ENCODE results near the gene GRID2. TPM values are rescaled to one million over a fixed set of nuclear protein-coding genes. Genes with fewer than 3 reads are reported as not detected.

GRID2 gene
- total and polyA plus RNA-seq, 4 donors, result under 0.01 to 0.02 TPM; not detected in 2

DNA sequence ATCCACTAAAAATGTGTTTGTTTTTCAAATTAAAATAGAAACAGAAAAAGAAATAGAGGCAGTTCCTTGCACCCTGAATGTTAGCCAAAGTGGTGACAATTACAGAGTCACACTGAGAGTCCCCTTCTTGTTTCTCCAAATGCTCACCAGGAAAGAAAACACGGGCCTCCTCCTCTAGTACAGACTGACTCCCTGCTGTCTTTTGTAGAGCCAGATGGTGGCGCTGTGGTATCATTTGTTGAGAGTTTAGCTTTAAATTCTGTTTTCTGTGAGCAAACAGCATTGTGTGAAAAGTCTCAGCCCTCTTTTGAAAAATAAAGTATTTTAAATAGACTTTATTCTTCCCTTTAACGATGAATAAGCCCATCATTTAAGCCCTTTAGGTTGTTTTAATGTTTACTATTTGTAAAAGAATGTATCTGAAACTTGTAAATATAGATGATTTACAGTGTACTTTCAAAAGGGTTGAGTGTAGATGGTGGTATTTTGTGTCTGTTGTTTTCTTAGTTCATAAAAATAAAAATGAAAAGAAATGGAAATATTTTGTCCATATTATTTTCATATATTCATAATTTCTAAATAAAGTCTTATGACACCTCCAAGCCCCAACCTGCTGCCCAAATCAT is 1487.9 kb downstream of the GRID2 start:
- TF ChIP-seq, protein P1, sequence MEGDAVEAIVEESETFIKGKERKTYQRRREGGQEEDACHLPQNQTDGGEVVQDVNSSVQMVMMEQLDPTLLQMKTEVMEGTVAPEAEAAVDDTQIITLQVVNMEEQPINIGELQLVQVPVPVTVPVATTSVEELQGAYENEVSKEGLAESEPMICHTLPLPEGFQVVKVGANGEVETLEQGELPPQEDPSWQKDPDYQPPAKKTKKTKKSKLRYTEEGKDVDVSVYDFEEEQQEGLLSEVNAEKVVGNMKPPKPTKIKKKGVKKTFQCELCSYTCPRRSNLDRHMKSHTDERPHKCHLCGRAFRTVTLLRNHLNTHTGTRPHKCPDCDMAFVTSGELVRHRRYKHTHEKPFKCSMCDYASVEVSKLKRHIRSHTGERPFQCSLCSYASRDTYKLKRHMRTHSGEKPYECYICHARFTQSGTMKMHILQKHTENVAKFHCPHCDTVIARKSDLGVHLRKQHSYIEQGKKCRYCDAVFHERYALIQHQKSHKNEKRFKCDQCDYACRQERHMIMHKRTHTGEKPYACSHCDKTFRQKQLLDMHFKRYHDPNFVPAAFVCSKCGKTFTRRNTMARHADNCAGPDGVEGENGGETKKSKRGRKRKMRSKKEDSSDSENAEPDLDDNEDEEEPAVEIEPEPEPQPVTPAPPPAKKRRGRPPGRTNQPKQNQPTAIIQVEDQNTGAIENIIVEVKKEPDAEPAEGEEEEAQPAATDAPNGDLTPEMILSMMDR (IDR thresholded peaks at IDR 0.05; ENCODE audit: low read depth, low read length, missing input control), result peak; percentile 74
- TF ChIP-seq, protein P2, sequence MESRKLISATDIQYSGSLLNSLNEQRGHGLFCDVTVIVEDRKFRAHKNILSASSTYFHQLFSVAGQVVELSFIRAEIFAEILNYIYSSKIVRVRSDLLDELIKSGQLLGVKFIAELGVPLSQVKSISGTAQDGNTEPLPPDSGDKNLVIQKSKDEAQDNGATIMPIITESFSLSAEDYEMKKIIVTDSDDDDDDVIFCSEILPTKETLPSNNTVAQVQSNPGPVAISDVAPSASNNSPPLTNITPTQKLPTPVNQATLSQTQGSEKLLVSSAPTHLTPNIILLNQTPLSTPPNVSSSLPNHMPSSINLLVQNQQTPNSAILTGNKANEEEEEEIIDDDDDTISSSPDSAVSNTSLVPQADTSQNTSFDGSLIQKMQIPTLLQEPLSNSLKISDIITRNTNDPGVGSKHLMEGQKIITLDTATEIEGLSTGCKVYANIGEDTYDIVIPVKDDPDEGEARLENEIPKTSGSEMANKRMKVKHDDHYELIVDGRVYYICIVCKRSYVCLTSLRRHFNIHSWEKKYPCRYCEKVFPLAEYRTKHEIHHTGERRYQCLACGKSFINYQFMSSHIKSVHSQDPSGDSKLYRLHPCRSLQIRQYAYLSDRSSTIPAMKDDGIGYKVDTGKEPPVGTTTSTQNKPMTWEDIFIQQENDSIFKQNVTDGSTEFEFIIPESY (IDR thresholded peaks at IDR 0.05), result no peak
- TF ChIP-seq, protein P3, sequence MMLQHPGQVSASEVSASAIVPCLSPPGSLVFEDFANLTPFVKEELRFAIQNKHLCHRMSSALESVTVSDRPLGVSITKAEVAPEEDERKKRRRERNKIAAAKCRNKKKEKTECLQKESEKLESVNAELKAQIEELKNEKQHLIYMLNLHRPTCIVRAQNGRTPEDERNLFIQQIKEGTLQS (IDR thresholded peaks at IDR 0.05), result no peak
- peak; percentile 84 to 87 for TF ChIP-seq RAD21 (IDR thresholded peaks at IDR 0.05)
- Histone ChIP-seq H3K9ac (ENCODE audit: low read depth in 1 of 2, low read length in 2 of 2) (no peak overlapping the region), H3K36me3 (ENCODE audit: control insufficient read depth in 4 of 4, insufficient read depth in 3 of 4, low read depth in 1 of 4, low read length in 3 of 4) (no peaks in the 10 kb centered on the region), H3K27ac (ENCODE audit: low read depth in 1 of 2, low read length in 2 of 2) (no peak overlapping the region), H3K9me3 (ENCODE audit: control insufficient read depth in 4 of 4, low read length in 3 of 4) (no peaks in the 10 kb centered on the region), H3K4me3 (ENCODE audit: low read depth in 1 of 3, low read length in 3 of 3) (no peak overlapping the region), H3K27me3 (ENCODE audit: control insufficient read depth in 4 of 4, insufficient read depth in 4 of 4, low read length in 3 of 4) (peaks cover 0 to 3% (median 0%) of the 10 kb centered on the region in 4 donors), H3K4me1 (ENCODE audit: control insufficient read depth in 4 of 4, insufficient read depth in 4 of 4, low read length in 3 of 4) (no peaks in the 10 kb centered on the region)
- peak; percentile 62 for DNase-seq (ENCODE audit: low spot score)
- 0% methylated on average over 3 of the region's 3 CpGs for WGBS

DNA sequence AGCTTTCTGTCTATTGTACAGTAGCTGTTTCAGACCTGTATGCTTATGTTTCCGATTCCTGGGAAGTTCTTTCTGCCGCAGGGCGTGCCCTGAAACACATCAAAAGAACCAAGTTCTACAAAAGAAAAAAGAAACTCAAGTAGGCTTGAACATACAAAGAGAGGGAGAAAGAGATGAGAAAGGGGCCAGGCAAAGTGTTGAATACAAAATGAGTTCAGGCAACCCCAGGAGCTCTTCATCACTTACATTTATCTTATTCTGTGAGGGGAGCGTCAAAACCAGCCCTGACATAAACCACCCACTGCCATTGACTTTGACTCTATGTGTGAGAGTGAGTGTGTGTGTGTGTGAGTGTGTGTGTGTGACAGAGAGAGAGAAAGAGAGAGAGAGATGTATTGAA is 1498.3 kb downstream of the GRID2 start:
- Histone ChIP-seq H3K27ac (ENCODE audit: low read depth in 1 of 2, low read length in 2 of 2) (no peak overlapping the region), H3K9ac (ENCODE audit: low read depth in 1 of 2, low read length in 2 of 2) (no peak overlapping the region), H3K9me3 (ENCODE audit: control insufficient read depth in 4 of 4, low read length in 3 of 4) (no peaks in the 10 kb centered on the region), H3K4me1 (ENCODE audit: control insufficient read depth in 4 of 4, insufficient read depth in 4 of 4, low read length in 3 of 4) (peaks cover 0 to 1% (median 0%) of the 10 kb centered on the region in 4 donors), H3K27me3 (ENCODE audit: control insufficient read depth in 4 of 4, insufficient read depth in 4 of 4, low read length in 3 of 4) (no peaks in the 10 kb centered on the region), H3K36me3 (ENCODE audit: control insufficient read depth in 4 of 4, insufficient read depth in 3 of 4, low read depth in 1 of 4, low read length in 3 of 4) (no peaks in the 10 kb centered on the region), H3K4me3 (ENCODE audit: low read depth in 1 of 3, low read length in 3 of 3) (no peak overlapping the region)
- no peak for DNase-seq (ENCODE audit: low spot score)
- 83% methylated on average over 4 of the region's 4 CpGs for WGBS
- TF ChIP-seq, protein P1 (IDR thresholded peaks at IDR 0.05; ENCODE audit: low read depth, low read length, missing input control), result no peak
- TF ChIP-seq YY1 (IDR thresholded peaks at IDR 0.05) (no peak), NR2F2 (IDR thresholded peaks at IDR 0.05) (no peak), FOXA2 (IDR thresholded peaks at IDR 0.05) (no peak), HNF4G (IDR thresholded peaks at IDR 0.05) (no peak), EGR1 (IDR thresholded peaks at IDR 0.05; ENCODE audit: low read depth in 2 of 2) (no peak), RXRA (IDR thresholded peaks at IDR 0.05) (no peak), RAD21 (IDR thresholded peaks at IDR 0.05) (no peak), TAF1 (conservative IDR thresholded peaks at IDR 0.05) (no peak), GABPA (IDR thresholded peaks at IDR 0.05 in 1 of 2, conservative IDR thresholded peaks at IDR 0.05 in 1 of 2) (no peak), SP1 (IDR thresholded peaks at IDR 0.05) (no peak), HNF4A (conservative IDR thresholded peaks at IDR 0.05) (no peak), JUND (IDR thresholded peaks at IDR 0.05) (no peak), FOXA1 (IDR thresholded peaks at IDR 0.05) (no peak)
- TF ChIP-seq, protein P3 (IDR thresholded peaks at IDR 0.05), result no peak
- TF ChIP-seq, protein P4, sequence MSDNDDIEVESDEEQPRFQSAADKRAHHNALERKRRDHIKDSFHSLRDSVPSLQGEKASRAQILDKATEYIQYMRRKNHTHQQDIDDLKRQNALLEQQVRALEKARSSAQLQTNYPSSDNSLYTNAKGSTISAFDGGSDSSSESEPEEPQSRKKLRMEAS (IDR thresholded peaks at IDR 0.05), result no peak
- TF ChIP-seq, protein P2 (IDR thresholded peaks at IDR 0.05), result no peak
- TF ChIP-seq, protein P5, sequence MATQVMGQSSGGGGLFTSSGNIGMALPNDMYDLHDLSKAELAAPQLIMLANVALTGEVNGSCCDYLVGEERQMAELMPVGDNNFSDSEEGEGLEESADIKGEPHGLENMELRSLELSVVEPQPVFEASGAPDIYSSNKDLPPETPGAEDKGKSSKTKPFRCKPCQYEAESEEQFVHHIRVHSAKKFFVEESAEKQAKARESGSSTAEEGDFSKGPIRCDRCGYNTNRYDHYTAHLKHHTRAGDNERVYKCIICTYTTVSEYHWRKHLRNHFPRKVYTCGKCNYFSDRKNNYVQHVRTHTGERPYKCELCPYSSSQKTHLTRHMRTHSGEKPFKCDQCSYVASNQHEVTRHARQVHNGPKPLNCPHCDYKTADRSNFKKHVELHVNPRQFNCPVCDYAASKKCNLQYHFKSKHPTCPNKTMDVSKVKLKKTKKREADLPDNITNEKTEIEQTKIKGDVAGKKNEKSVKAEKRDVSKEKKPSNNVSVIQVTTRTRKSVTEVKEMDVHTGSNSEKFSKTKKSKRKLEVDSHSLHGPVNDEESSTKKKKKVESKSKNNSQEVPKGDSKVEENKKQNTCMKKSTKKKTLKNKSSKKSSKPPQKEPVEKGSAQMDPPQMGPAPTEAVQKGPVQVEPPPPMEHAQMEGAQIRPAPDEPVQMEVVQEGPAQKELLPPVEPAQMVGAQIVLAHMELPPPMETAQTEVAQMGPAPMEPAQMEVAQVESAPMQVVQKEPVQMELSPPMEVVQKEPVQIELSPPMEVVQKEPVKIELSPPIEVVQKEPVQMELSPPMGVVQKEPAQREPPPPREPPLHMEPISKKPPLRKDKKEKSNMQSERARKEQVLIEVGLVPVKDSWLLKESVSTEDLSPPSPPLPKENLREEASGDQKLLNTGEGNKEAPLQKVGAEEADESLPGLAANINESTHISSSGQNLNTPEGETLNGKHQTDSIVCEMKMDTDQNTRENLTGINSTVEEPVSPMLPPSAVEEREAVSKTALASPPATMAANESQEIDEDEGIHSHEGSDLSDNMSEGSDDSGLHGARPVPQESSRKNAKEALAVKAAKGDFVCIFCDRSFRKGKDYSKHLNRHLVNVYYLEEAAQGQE (IDR thresholded peaks at IDR 0.05), result no peak

All from liver (tissue), 9 donors.